ENCODE results near the gene IFITM5. TPM values are rescaled to one million over a fixed set of nuclear protein-coding genes. Genes with fewer than 3 reads are reported as not detected.

IFITM5 gene
- total RNA-seq, 1 experiment from 2014 or later, result not detected

- no peak for DNase-seq (ENCODE audit: low spot score)
Measured at GRCh38 chr11:295351-296170, 3.8 kb downstream of the IFITM5 start.

- DNase-seq (ENCODE audit: low spot score), result no peak
Measured at GRCh38 chr11:294780-295179, 4.5 kb downstream of the IFITM5 start.

- DNase-seq (ENCODE audit: low spot score), result no peak
Measured at GRCh38 chr11:293852-294661, 5.3 kb downstream of the IFITM5 start.

DNA sequence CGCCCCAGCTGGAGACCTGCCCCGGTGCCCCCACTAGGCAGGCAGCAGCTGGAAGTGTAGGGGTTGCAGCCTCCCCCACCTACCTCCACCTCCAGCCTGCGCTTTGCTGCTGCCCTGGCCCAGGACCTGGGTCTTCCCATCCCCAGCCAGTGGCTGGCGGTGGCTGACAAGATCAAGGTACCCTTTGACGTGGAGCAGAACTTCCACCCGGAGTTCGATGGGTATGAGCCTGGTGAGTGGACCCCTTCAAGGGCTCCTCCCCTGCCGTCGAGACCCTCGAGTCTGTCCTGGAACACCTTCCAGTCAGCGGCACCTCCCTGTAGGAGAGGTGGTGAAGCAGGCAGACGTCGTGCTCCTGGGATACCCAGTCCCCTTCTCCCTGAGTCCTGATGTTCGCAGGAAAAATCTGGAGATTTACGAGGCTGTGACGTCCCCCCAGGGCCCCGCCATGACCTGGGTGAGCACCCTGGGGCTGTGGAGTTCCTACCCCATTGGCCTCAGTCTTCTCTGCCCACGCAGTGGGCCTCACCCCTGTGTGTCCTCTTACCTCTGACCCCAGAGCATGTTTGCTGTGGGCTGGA lies 6.0 kb downstream of the IFITM5 start:
- DNase-seq (ENCODE audit: low spot score), result no peak

GRCh38 chr11:292211-293121 lies 6.9 kb downstream of the IFITM5 start:
- no peak for DNase-seq (ENCODE audit: low spot score)

DNA sequence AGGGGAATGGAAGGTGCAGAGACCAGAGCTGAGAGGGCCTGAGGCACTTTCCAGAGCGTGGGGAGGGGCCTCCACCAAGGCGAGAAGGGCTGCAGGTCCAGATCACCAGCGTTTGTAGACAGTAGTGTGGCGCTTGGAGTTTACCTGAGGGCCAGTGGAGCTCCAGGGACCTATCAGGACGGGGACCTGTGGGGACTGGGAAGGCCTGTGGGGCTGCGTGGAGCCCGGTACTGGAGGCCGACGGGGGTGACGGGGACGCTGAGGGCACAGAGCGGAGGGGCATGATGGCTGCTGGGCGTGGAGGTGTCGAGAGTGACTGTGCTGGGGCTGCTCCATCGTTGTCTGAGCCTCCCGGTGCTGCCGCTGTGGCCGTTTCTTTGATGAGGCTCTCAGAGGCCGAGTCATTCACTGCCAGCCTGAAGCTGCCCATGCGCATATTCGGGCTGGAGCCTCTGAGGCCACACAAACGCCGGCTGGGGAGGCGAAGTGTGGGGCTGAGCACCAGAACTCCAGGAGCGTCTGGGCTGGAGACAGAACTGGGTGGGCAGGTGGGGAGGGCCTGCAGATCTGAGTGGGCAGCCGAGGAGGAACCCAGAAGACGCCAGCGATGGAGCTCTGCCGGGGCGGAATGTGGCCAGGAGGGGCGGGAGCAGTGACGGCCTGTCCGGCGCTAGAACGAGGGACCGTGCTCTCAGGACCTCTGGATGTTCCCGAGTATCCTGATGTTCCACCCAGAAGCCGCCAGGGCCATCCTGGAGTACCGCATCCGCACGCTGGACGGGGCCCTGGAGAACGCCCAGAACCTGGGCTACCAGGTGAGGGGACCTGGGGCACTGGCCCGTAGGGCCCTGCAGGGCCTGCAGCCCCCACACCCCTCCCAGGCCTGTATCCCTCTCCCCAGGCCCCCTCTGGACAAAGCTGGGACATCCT lies 7.8 kb downstream of the IFITM5 start:
- no peak for DNase-seq (ENCODE audit: low spot score)

GRCh38 chr11:290621-291231 lies 8.6 kb downstream of the IFITM5 start:
- DNase-seq (ENCODE audit: low spot score), result no peak

DNA sequence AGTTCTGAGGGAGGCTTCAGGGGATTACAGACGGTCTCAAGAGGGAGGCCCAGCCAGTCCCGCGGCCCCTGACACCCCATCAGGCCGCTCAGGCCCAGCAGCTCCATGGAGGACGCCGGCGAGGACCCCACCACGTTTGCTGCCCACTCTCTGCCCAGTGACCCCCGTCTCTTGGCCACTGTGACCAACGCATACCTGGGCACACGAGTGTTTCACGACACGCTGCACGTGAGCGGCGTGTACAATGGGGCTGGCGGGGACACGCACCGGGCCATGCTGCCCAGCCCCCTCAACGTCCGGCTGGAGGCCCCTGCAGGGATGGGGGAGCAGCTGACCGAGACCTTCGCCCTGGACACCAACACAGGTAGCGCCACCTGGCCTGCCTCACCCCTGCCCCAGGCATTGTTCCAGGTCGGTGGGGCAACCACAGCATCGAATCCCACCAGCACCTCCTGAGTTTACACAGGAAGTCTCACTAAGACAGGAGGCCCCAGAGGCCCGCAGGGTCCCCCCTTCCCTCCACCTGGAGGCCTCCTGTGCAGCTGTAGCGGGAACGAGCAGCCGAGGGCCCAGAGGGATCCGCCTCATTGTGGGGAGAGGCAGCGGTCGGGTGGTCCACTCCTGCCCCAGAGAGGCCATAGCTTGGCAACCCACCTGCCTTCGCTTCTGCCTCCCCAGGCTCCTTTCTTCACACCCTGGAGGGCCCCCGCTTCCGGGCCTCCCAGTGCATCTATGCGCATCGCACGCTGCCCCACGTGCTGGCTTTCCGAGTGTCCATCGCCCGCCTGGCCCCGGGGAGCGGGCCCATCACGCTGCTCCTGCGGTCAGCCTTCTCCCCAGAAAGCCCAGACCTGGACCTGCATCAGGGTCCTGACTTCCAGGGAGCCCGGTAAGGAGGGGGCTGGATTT lies 9.4 kb downstream of the IFITM5 start:
- DNase-seq (ENCODE audit: low spot score), result no peak

- no peak for DNase-seq (ENCODE audit: low spot score)
Measured at GRCh38 chr11:289398-289711, 10.0 kb downstream of the IFITM5 start.

- DNase-seq (ENCODE audit: low spot score), result peak; percentile 56
Measured at GRCh38 chr11:288478-289397, 10.6 kb downstream of the IFITM5 start, which contains the start of gene PGGHG. PGGHG (plus strand) TSS chr11:289126; CDS start chr11:289817, 691 bp downstream.

DNA sequence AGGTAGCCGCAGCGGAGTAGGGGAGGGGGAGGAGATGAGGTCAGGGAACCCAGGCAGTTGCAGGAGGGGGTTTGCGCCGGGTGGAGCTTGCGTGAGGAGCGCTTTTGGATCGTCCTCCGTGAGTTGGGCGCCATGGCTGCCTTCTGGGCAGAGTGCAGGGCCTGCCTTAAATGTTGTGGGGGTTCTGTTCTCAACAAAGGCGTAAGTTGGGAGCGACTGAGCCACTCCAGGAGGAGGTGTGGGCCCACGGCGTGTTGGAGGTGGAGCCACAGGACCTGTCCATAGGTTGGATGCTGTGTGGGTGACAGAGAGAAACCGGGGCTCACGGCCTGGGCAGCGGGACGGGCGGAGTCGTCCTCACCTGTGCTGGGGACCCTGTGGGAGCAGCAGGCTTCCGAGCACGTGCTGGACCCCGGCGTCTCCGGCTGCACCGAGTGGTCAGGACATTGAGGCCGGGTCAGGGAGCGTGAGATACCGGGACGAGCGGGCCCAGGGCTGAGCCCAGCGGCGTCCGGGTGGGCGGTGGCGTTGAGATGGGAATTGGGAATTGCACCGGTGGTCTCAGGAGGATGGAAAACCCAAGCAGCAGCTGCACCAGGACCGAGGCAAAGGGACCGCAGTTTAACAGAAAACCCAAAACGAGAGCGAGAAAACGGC lies 11.4 kb downstream of the IFITM5 start:
- peak; percentile 74 for DNase-seq (ENCODE audit: low spot score)

- DNase-seq (ENCODE audit: low spot score), result peak; percentile 65
Measured at GRCh38 chr11:286977-287820, 12.1 kb downstream of the IFITM5 start.

- DNase-seq (ENCODE audit: low spot score), result no peak
Measured at GRCh38 chr11:285894-286220, 13.5 kb downstream of the IFITM5 start.

GRCh38 chr11:285021-285893 lies 14.1 kb downstream of the IFITM5 start:
- DNase-seq (ENCODE audit: low spot score), result no peak
